AG09309 (cell line): Measurements from ENCODE around the gene SLC34A1.
A peak's percentile ranks its signal among the peaks of the same experiment; 100 is the strongest.

ENCODE experiments used
- DNase-seq: peaks from one replicate; pipeline ENCODE4 v3.0.0-alpha.2; 2010; ENCODE audit warnings: low read depth
- H3K4me3 ChIP-seq: 2 replicates; pipeline ENCODE4 v1.5.1; 2011; ENCODE audit warnings: mild to moderate bottlenecking, low read depth, low read length, moderate library complexity; ENCODE audit not compliant: control insufficient read depth
- TF ChIP-seq, protein P1 (sequence below): IDR thresholded peaks from 2 replicates; pipeline ENCODE4 v1.5.1; 2011; ENCODE audit warnings: mild to moderate bottlenecking, low read depth, low read length, inconsistent platforms; ENCODE audit not compliant: insufficient read depth, control insufficient read depth; ENCODE audit errors: missing control alignments

Gene SLC34A1

DNA sequence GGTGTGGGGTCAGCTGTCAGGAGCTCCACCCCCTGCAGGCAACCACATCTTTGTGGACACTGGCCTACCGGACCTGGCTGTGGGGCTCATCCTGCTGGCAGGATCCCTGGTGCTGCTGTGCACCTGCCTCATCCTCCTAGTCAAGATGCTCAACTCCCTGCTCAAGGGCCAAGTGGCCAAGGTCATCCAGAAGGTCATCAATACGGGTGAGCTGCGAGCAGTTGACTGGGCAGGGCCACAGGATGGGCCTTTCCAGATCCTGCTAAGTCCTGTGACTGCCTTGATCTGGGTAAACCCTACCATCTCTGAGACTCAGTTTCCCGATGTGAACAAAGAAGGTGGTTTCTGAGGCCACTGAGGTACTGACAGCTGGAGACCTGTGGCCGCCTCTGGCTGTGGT lies 9.8 kb downstream of the SLC34A1 start:
- H3K4me3 ChIP-seq: no peak overlapping the region
- DNase-seq: no peak
- TF ChIP-seq, protein P1, sequence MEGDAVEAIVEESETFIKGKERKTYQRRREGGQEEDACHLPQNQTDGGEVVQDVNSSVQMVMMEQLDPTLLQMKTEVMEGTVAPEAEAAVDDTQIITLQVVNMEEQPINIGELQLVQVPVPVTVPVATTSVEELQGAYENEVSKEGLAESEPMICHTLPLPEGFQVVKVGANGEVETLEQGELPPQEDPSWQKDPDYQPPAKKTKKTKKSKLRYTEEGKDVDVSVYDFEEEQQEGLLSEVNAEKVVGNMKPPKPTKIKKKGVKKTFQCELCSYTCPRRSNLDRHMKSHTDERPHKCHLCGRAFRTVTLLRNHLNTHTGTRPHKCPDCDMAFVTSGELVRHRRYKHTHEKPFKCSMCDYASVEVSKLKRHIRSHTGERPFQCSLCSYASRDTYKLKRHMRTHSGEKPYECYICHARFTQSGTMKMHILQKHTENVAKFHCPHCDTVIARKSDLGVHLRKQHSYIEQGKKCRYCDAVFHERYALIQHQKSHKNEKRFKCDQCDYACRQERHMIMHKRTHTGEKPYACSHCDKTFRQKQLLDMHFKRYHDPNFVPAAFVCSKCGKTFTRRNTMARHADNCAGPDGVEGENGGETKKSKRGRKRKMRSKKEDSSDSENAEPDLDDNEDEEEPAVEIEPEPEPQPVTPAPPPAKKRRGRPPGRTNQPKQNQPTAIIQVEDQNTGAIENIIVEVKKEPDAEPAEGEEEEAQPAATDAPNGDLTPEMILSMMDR: no peak

DNA sequence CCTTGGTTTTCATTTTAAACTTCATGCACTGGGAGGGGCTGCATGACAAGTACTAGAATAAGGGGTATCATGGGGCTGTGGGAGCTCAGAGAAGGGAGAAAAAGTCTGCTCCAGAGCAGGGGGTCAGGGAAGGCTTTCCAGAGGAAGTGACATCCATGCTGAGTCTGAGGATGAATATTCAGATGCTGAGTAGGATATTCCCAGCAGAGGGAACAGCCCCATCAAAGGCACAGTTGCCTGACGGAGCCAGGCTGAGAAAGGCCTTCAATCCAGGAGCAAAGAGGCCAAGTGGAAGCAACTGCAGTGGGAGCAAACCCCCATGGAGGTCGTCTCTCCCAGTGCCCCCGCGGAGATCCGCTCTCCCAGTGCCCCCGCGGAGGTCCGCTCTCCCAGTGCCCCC lies 11.8 kb downstream of the SLC34A1 start:
- TF ChIP-seq, protein P1: no peak
- DNase-seq: no peak
- H3K4me3 ChIP-seq: no peak overlapping the region

DNA sequence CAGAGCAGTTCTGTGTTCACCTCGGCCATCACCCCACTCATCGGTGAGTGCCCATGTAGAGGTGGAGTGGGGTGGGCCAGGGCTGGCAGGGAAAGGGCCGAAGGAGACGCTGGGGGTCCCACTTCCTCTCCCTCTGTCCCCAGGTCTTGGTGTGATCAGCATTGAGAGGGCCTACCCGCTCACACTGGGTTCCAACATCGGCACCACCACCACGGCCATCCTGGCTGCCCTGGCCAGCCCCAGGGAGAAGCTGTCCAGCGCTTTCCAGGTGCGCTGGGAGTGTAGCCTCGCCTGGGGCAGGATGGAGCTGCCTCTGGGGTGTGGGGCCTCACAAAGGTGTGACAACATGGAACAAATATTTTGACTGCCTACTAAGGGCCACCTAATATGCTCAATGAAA lies 12.6 kb downstream of the SLC34A1 start:
- TF ChIP-seq, protein P1: no peak
- DNase-seq: no peak

DNA sequence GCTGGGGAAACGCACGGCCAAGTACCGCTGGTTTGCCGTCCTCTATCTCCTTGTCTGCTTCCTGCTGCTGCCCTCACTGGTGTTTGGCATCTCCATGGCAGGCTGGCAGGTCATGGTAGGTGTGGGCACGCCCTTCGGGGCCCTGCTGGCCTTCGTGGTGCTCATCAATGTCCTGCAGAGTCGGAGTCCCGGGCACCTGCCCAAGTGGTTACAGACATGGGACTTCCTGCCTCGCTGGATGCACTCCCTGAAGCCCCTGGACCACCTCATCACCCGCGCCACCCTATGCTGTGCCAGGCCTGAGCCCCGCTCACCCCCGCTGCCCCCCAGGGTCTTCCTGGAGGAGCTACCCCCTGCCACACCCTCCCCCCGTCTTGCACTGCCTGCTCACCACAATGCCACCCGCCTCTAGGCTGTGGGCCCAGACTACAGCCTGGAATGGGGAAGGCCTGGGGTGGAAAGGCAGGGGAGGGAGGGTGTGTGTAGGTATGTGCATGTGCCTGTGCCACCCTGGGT lies 13.7 kb downstream of the SLC34A1 start:
- TF ChIP-seq, protein P1: no peak
- no peak overlapping the region for H3K4me3 ChIP-seq
- DNase-seq: no peak

More for the DNA sequence above, 12.6 kb downstream of the SLC34A1 start:
- no peak overlapping the region for H3K4me3 ChIP-seq

DNA sequence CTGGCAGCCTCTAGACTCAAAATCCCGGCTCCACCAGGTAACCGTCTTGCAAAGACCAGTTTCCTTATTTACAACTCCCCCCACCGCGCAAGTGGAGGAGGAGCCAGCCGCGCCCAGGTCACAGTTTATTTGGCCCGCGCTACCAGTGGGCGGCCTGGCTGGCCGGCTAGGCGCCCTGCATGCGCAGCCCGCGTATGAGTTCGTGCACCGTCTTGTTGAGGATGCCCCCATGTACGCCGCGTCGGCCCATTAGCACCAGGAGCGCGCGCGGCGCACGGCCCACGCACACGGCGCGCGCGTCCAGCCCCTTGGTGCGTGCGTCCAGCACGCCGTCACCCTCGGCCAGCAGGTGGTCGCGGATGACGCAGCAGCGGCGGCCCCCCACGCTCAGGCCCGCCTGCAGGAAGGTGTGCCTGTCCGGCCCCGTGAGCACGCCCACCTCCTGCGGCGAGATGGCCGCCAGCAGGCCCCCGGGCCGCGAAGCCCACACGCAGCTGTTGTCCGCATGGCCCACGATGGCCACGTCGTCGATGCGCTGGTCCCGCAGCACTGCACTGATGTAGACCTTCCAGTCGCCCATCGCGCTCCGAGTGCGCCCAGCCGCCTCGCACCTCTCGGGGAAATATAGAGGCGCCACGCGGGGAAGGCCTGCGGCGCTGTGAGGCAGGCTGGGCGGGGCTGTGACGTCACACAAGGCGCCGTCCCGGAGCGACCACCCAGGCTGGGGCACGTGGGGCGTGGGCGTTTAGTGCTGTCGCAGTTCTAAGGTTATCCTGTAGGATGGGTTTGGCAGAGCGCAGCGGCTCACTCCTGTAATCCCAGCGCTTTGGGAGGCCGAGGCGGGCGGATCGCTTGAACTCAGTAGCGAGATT lies 16.0 kb downstream of the SLC34A1 start, which contains the start of gene PFN3:
TSS of gene PFN3 (minus strand) at position 665 of the 872 bp plus-strand sequence. CDS start at position 580, 85 bp downstream.
- no peak within 1 kb of the TSS for H3K4me3 ChIP-seq
- DNase-seq: no peak
- TF ChIP-seq, protein P1: no peak

DNA sequence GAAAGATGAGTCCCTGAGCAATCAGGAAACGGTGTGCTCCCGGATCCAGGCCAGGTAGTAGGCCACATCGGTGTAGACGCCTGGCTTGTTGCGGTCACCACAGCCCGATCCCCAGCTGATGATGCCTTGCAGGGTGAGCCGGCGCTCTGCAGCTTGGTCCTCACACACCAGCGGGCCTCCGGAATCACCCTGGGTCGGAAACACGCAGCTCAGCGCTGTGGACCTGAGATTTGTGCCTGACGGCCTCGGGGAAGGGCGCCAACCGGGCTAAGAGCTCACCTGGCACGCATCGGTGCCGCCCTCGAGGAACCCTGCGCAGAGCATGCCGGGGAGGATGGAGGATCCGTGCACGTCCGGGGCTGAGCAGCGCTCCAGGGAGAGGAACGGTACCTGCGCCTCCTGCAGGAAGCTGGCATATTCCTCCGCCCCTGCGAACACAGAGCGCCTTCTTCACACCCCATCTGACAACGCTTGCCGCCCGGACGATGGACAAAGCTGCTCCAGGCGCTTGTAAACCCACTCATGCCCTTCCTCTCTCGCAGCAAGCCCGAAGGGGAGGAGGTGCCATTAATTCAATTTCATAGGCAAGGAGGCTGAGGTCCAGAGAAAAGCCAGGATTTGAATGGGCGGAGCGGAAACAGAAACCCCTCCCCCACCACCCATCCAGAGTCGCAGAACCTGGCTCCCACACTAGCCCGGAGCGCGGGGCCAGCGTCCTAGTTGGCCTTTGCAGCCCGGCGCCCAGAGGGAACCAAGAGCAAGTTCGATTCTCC lies 18.2 kb downstream of the SLC34A1 start:
- TF ChIP-seq, protein P1: peak; percentile 49
- no peak for DNase-seq
- H3K4me3 ChIP-seq: peak overlapping the region; percentile 2; the same call in 1 of the 2 replicates
